Activated naive CD4-positive, alpha-beta T cell treated with anti-CD3 and anti-CD28 coated beads, Interleukin-2, amount 50 U/mL, for 24 hours (primary cell): Measurements from ENCODE around the gene PRM3.
"Not testable (repeated sequence)": the region's sequence is repeated elsewhere in the genome, so short reads cannot be mapped to it uniquely, and the experiment has no call there.

Experiments used
- H3K27ac Mint-ChIP-seq: one replicate; pipeline ENCODE4 v1.8.0; 2021; ENCODE audit warnings: mild to moderate bottlenecking, mixed read lengths
- H3K27me3 Mint-ChIP-seq: one replicate; pipeline ENCODE4 v1.8.0; 2021; ENCODE audit warnings: mixed read lengths
- H3K36me3 Mint-ChIP-seq: one replicate; pipeline ENCODE4 v1.8.0; 2021; ENCODE audit warnings: mixed read lengths
- H3K4me1 Mint-ChIP-seq: one replicate; pipeline ENCODE4 v1.8.0; 2021; ENCODE audit warnings: mixed read lengths
- H3K4me3 Mint-ChIP-seq: one replicate; pipeline ENCODE4 v1.8.0; 2021; ENCODE audit warnings: mild to moderate bottlenecking, mixed read lengths
- H3K9me3 Mint-ChIP-seq: one replicate; pipeline ENCODE4 v1.8.0; 2021; ENCODE audit warnings: mixed read lengths

PRM3 gene

DNA sequence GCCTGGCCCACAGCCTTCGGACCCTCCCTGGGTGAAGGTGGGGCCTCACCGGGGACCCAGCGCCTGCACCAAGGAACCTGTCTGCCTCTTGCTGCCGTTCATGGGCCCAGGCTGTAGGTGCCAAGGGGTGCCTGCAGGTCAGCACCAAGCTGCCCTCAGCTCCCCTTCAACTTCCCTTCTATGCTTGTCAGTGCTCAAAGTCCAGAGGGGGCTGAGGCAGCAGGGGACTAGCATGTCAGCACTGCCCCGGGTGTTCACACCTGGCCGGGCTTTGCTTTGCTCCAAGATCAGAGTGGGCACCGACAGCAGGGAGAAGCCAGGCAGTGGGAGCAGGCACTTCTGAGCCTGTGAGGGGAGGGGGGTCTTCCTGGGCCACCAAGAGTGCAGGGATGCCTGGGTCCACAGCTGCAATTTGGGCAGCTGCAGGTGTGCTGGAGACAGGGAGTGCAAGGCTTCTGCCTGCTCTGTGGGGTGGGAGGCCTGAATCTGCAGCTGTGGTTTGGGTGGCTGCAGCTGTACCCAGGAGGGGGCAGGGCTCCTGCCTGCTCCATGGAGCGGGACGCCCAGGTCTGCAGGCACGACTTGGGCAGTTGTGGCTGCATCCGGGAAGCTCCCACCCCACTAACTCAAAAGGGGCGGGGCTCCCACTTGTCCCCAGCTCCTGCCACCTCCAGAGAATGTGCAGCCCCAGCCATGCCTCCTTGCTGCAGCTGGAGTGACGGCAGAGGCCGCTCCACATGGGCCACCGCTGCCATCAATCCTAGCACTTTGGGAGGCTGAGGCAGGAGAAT is 35.3 kb upstream of the PRM3 start:
- Mint-ChIP-seq H3K27me3 (no peaks in the 10 kb centered on the region), H3K4me1 (peaks cover 39% of the 10 kb centered on the region), H3K9me3 (no peaks in the 10 kb centered on the region), H3K36me3 (no peaks in the 10 kb centered on the region), H3K27ac (no peak overlapping the region), H3K4me3 (no peak overlapping the region)

DNA sequence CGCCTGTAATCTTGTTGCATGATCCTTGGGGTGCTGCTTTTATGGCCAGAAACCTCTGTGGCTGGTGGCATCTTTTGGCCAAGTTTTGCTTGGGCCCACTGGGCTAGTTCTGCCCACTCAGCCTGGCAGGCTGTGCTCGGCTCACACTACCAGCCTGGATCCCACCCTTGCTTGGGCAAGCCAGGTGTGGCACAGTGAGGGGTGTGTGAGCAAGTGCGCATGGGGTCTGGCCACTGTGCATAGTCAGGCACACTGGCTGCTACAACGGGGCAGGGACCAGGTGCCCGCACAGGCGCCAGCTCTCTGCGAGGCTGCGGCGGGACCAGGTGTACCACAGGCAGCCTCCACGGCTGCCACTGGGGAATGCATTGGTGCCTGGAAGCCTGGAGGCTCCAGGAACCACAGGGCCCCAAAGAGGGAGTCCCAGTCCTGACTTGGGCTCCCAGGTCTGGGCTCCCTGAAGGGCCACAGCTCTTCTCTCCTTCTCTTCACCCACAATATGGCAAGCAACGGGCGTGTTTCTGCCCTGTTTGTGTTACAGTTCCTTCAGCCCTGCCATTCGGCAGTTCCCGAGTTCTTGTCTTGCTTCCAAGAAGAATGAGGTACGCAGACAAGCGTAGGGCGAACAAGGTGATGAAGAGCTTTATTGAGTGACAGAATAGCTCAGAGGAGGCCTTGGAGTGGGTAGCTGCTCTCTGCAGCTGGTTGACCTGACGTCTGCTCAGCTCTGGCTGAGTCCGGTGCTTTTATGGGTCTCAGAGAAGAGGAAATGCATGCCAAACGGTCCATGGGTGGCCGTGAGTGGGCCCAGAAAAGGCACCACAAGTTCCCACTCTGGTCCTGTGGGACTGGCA is 34.4 kb upstream of the PRM3 start:
- Mint-ChIP-seq H3K27ac (no peak overlapping the region), H3K36me3 (no peaks in the 10 kb centered on the region), H3K9me3 (no peaks in the 10 kb centered on the region), H3K27me3 (no peaks in the 10 kb centered on the region), H3K4me1 (peaks cover 30% of the 10 kb centered on the region), H3K4me3 (no peak overlapping the region)

- peaks cover 24% of the 10 kb centered on the region for H3K4me1 Mint-ChIP-seq
- no peak overlapping the region for H3K27ac Mint-ChIP-seq
- no peaks in the 10 kb centered on the region for H3K9me3 Mint-ChIP-seq
- H3K4me3 Mint-ChIP-seq = no peak overlapping the region
- no peaks in the 10 kb centered on the region for H3K27me3 Mint-ChIP-seq
- H3K36me3 Mint-ChIP-seq = no peaks in the 10 kb centered on the region
Observed at GRCh38 chr16:11306997-11307638, 33.7 kb upstream of the PRM3 start.

DNA sequence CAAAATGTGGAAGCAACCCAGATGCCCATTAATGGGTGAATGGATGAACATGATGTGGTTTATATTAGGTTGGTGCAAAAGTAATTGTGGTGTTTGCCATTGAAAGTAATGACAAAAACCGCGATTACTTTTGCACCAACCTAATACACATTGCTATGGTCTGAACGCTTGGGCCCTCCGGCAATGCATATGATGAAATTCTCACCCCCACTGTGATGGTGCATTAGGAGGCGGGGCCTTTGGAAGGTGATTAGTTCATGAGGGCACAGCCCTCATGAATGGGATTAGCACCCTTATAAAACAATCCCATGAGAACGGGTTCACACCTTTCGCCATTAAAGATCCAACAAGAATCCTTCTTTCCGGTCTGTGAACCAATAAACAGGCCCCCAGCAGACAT is 33.0 kb upstream of the PRM3 start:
- no peaks in the 10 kb centered on the region for H3K36me3 Mint-ChIP-seq
- H3K9me3 Mint-ChIP-seq = no peaks in the 10 kb centered on the region
- no peaks in the 10 kb centered on the region for H3K27me3 Mint-ChIP-seq
- no peak overlapping the region for H3K4me3 Mint-ChIP-seq
- H3K27ac Mint-ChIP-seq = no peak overlapping the region
- H3K4me1 Mint-ChIP-seq = peaks cover 17% of the 10 kb centered on the region

DNA sequence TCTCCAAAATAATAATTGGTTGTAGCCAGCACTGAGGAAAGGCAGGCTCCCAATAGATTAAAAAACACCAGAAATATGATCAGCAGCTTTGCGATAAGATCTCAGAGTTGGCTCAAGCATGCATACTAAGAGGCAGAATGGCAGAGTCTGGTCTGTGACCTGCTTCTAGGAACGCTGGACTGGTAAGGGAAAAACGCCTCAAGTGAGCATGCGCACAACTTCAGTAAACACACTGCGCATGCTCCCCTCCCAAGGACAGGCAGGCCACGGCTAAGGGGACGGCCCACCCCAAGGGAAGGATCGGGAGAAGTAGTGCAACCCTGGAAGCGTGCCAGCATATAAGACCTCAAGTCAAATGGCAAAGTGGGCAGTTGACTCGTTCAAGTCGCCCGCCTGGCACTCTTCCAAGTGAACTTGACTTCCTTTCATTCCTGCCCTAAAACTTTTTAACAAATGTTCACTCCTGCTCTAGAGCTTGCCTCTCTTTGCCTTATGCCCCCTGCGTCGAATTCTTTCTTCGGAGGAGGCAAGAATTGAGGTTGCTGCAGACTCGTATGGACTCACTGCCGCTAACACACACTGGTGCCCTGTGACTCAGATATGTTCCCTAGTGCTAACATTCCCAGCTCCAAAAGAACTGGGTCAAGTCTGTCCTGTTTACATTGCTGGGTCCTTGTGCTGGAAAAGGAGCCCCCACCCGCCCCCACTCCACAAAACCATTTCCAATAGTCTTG is 30.1 kb upstream of the PRM3 start:
- Mint-ChIP-seq H3K4me3 (no peak overlapping the region), H3K27me3 (no peaks in the 10 kb centered on the region), H3K27ac (no peak overlapping the region), H3K4me1 (peaks cover 7% of the 10 kb centered on the region), H3K36me3 (no peaks in the 10 kb centered on the region), H3K9me3 (no peaks in the 10 kb centered on the region)

GRCh38 chr16:11302977-11303376 is 29.5 kb upstream of the PRM3 start:
- Mint-ChIP-seq H3K27me3 (no peaks in the 10 kb centered on the region), H3K27ac (no peak overlapping the region)

DNA sequence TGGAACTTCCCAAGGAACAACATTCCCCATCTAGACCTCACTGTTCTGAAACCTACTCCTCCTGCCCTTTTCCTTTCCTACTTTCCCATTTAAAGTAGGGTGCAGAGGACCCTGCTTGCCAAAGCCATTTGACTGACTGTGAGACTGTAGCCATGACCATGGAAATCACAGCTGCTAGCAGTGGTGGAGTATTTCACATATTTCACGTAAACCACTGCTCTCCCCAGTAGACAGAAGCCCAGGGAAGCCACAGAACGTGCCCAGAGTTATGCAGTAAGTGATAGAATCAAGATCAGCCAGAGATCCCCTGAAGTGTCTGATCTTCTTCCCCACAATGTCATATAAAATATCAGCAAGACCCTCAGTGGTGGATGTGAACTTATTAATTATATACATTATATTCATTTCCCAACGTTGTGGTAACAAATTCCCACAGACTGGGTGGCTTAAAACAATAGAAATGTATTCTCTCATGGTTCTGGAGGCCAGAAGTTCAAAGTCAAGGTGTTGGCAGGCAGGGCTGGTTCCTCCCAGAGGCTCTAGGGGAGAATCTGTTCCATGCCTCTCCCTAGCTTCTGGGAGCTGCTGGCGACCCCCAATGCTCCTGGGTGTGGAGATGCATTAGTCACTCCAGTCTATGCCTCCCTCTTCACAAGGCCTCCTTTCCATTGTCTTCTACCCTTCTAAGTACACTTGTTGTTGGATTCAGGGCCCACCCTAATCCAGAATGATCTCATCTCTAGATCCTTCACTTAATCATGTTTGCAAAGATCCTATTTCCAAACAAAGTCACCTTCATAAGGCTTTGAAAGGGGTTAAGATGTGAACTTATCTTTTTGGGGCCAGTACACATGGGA is 28.4 kb upstream of the PRM3 start:
- H3K27ac Mint-ChIP-seq = no peak overlapping the region
- H3K4me3 Mint-ChIP-seq = no peak overlapping the region
- H3K4me1 Mint-ChIP-seq = peaks cover 24% of the 10 kb centered on the region
- no peaks in the 10 kb centered on the region for H3K36me3 Mint-ChIP-seq
- H3K9me3 Mint-ChIP-seq = no peaks in the 10 kb centered on the region
- H3K27me3 Mint-ChIP-seq = no peaks in the 10 kb centered on the region

More at GRCh38 chr16:11302977-11303376, 29.5 kb upstream of the PRM3 start:
- no peaks in the 10 kb centered on the region for H3K36me3 Mint-ChIP-seq
- peaks cover 13% of the 10 kb centered on the region for H3K4me1 Mint-ChIP-seq
- H3K4me3 Mint-ChIP-seq = no peak overlapping the region
- H3K9me3 Mint-ChIP-seq = no peaks in the 10 kb centered on the region

DNA sequence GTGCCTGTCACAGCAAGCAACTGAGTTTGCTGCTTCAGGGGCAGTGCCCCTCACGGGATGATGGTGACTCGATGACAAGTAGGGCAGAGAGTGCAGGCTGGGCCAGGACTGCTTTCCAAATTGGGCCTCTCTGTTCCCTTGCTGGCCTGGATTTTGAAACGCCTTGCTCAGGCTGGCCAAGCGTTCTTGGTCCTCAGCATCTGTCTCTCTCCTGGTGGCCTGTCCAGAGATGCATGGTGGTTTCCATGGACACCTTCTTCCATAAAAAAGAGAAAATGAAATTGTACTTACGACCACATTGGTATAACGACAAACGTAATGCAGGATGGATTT is 27.1 kb upstream of the PRM3 start:
- Mint-ChIP-seq H3K36me3 (no peaks in the 10 kb centered on the region), H3K4me3 (no peak overlapping the region), H3K9me3 (no peaks in the 10 kb centered on the region), H3K27ac (no peak overlapping the region), H3K27me3 (no peaks in the 10 kb centered on the region), H3K4me1 (peaks cover 26% of the 10 kb centered on the region)

GRCh38 chr16:11299865-11300559 is 26.6 kb upstream of the PRM3 start:
- peaks cover 26% of the 10 kb centered on the region for H3K4me1 Mint-ChIP-seq
- no peaks in the 10 kb centered on the region for H3K27me3 Mint-ChIP-seq
- H3K4me3 Mint-ChIP-seq = no peak overlapping the region
- H3K36me3 Mint-ChIP-seq = no peaks in the 10 kb centered on the region
- H3K9me3 Mint-ChIP-seq = no peaks in the 10 kb centered on the region
- H3K27ac Mint-ChIP-seq = no peak overlapping the region

DNA sequence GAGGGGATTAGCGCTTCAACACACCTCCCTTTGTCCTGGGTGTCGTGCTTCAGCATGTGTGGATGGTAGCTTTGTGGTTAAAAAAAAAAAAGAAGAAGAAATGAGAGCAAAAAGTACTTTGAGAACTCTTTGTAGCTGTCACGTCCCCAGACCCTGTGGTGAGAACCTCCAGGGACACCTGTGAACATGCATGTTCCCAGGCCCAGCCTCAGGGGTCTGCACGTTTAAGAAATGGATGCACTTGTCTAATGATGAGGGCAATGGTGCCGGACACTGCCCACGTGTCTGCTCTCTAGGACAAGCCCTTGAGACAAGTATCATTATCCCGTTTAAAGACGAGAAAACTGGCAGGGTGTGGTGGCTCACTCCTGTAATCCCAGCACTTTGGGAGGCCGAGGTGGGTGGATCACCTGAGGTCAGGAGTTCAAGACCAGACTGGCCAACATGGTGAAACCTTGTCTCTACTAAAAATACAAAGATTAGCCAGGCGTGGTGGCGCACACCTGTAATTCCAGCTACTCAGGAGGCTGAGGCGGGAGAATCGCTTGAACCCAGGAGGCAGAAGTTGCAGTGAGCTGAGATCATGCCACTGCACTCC is 25.6 kb upstream of the PRM3 start:
- peak overlapping the region; percentile 19 for H3K4me3 Mint-ChIP-seq
- peak overlapping the region; percentile 60 for H3K27ac Mint-ChIP-seq
- not testable (repeated sequence) for H3K27me3 Mint-ChIP-seq, H3K36me3 Mint-ChIP-seq, H3K9me3 Mint-ChIP-seq
- peaks cover 26% of the 10 kb centered on the region for H3K4me1 Mint-ChIP-seq

DNA sequence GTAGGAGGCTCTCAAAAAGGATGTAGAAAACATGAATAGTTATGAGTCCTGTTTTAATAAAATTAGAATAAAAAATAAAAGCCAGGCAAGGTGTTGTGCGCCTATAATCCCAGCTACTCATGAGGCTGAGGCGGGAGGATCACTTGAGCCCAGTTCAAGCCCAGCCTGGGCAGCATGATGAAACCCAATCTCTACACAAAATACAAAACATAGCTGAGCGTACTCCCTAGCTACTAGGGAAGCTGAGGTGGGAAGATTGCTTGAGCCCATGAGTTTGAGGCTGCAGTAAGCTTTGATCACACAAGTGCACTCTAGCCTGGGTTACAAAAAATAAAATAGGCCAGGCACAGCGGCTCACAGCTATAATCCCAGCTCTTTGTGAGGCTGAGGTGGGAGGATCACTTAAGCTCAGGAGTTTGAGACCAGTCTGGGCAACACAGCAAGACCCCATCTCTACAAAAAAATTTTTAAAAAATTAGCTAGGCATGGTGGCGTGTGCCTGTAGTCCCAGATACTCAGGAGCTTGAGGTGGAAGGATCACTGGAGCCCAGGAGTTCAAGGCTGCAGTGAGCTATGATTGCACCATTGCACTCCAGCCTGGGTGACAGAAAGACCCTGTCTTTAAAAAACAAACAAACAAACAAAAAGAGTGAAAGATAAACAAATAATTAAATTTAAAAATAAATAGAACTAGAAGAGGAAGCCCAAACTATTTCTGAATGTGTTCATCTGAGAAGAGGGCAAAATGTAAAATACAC is 24.9 kb upstream of the PRM3 start:
- H3K9me3 Mint-ChIP-seq = no peaks in the 10 kb centered on the region
- H3K4me3 Mint-ChIP-seq = peak overlapping the region; percentile 66

GRCh38 chr16:11297492-11298142 is 24.2 kb upstream of the PRM3 start:
- Mint-ChIP-seq H3K4me1 (peaks cover 26% of the 10 kb centered on the region), H3K36me3 (no peaks in the 10 kb centered on the region), H3K9me3 (no peaks in the 10 kb centered on the region), H3K27me3 (no peaks in the 10 kb centered on the region), H3K4me3 (peak overlapping the region; percentile 66), H3K27ac (peak overlapping the region; percentile 62)

More for the DNA sequence above, 24.9 kb upstream of the PRM3 start:
- H3K27ac Mint-ChIP-seq = peak overlapping the region; percentile 60
- H3K36me3 Mint-ChIP-seq = no peaks in the 10 kb centered on the region
- H3K27me3 Mint-ChIP-seq = no peaks in the 10 kb centered on the region
- peaks cover 26% of the 10 kb centered on the region for H3K4me1 Mint-ChIP-seq
